HCT116 (cell line): Measurements from ENCODE around the gene YLPM1.

Experiments used
- CTCF ChIP-seq, 3 experiments: fragments of 200-600 bp in 1 of 3; sonication (generic) in 1 of 3; IDR thresholded peaks in 2 of 3; conservative IDR thresholded peaks in 1 of 3; 2 replicates each; pipeline ENCODE4 v1.5.1; 2012 to 2017; ENCODE audit warnings: low read depth in 2 of 3, low read length in 2 of 3, antibody characterized with exemption in 1 of 3, borderline replicate concordance in 1 of 3, control low read depth in 1 of 3, mild to moderate bottlenecking in 1 of 3, mixed read lengths in 1 of 3, mixed run types in 1 of 3, moderate library complexity in 1 of 3; ENCODE audit not compliant: insufficient read depth in 1 of 3
- MAX ChIP-seq: IDR thresholded peaks from 2 replicates; pipeline ENCODE4 v1.6.1; 2012
- POLR2AphosphoS5 ChIP-seq: IDR thresholded peaks from 2 replicates; pipeline ENCODE4 v1.6.1; 2011; ENCODE audit warnings: mild to moderate bottlenecking, low read depth, low read length, moderate library complexity
- ZNF274 ChIP-seq: fragments of 200-500 bp; sonication (Bioruptor generic); IDR thresholded peaks from 2 replicates; pipeline ENCODE4 v1.6.1; 2014; ENCODE audit warnings: mild to moderate bottlenecking, low read depth, low read length, inconsistent platforms

- TF ChIP-seq CTCF (IDR thresholded peaks at IDR 0.05 in 2 of 3, conservative IDR thresholded peaks at IDR 0.05 in 1 of 3; ENCODE audit: borderline replicate concordance in 1 of 3, insufficient read depth in 1 of 3, low read depth in 2 of 3, low read length in 2 of 3), result no peak
- no peak for TF ChIP-seq ZNF274
- no peak for TF ChIP-seq POLR2AphosphoS5
- TF ChIP-seq MAX, result no peak
Measured at GRCh38 chr14:74840603-74841030, 77.5 kb downstream of the YLPM1 start.
